ENCODE results near the gene THAP11.

DNA sequence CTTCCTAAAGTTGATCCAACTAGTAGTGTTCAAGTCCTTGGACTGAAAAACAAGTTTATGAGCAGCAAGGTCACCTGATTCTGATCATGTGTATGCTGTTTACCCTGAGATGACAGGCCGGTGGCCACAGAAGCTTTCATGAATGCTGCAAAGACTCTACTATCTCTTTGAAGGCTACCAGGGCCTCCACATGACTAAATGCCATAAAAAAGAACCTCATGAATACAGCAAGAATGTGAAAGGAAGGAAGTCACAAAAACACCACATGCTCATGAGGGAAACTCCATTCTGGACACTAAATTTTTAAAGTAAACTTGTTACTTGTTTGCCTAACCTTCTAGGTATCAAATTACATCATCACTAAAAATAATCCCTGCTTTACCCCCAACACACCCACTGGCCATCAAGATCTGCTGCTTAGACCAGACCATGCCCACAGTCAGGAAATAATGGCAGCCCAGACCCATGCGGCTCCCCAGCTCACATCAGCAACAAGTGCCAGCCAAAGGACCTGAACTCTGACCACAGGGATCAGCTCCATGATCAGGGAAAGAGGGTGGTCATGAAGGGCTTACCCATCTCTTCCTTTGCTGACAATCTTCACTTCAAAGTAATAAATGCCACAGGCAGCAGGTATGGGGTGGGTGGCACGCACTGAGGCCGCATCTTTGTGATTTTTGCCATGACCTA lies 37.1 kb upstream of the THAP11 start:
- TF ChIP-seq, protein P1, sequence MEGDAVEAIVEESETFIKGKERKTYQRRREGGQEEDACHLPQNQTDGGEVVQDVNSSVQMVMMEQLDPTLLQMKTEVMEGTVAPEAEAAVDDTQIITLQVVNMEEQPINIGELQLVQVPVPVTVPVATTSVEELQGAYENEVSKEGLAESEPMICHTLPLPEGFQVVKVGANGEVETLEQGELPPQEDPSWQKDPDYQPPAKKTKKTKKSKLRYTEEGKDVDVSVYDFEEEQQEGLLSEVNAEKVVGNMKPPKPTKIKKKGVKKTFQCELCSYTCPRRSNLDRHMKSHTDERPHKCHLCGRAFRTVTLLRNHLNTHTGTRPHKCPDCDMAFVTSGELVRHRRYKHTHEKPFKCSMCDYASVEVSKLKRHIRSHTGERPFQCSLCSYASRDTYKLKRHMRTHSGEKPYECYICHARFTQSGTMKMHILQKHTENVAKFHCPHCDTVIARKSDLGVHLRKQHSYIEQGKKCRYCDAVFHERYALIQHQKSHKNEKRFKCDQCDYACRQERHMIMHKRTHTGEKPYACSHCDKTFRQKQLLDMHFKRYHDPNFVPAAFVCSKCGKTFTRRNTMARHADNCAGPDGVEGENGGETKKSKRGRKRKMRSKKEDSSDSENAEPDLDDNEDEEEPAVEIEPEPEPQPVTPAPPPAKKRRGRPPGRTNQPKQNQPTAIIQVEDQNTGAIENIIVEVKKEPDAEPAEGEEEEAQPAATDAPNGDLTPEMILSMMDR (conservative IDR thresholded peaks at IDR 0.05; ENCODE audit: low read length), result no peak
- TF ChIP-seq EZH2phosphoT487 (IDR thresholded peaks at IDR 0.05; ENCODE audit: borderline replicate concordance), result no peak

Data from Loucy (cell line).